OCI-LY3 (cell line): ENCODE measurements around the gene PRDM1.

Source experiments
- EZH2phosphoT487 ChIP-seq: fragments of 200-600 bp; shearing (Covaris generic); IDR thresholded peaks from 2 replicates; pipeline ENCODE4 v1.6.1; 2018; ENCODE audit warnings: antibody characterized with exemption, mixed run types, low read depth
- TF ChIP-seq, protein P1 (sequence below): fragments of 200-600, 300-600 bp; sonication (generic); IDR thresholded peaks from 2 replicates; pipeline ENCODE4 v1.5.1; 2014; ENCODE audit warnings: antibody characterized with exemption, low read length, low read depth

- TF ChIP-seq, protein P1, sequence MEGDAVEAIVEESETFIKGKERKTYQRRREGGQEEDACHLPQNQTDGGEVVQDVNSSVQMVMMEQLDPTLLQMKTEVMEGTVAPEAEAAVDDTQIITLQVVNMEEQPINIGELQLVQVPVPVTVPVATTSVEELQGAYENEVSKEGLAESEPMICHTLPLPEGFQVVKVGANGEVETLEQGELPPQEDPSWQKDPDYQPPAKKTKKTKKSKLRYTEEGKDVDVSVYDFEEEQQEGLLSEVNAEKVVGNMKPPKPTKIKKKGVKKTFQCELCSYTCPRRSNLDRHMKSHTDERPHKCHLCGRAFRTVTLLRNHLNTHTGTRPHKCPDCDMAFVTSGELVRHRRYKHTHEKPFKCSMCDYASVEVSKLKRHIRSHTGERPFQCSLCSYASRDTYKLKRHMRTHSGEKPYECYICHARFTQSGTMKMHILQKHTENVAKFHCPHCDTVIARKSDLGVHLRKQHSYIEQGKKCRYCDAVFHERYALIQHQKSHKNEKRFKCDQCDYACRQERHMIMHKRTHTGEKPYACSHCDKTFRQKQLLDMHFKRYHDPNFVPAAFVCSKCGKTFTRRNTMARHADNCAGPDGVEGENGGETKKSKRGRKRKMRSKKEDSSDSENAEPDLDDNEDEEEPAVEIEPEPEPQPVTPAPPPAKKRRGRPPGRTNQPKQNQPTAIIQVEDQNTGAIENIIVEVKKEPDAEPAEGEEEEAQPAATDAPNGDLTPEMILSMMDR: no peak
- TF ChIP-seq EZH2phosphoT487: no peak
Observed at GRCh38 chr6:106051226-106051625, 34.9 kb upstream of the PRDM1 start.
